Fibroblast of lung (primary cell): ENCODE measurements around the gene COL15A1. TPM values are rescaled to one million over a fixed set of nuclear protein-coding genes. Genes with fewer than 3 reads are reported as not detected.

Experiments
- DNase-seq, 2 donors: peaks; one replicate each; pipeline versions ENCODE4 v3.0.0 to v3.0.0-alpha.2; 2010; ENCODE audit warnings: low read depth in 2 of 2
- H2AFZ ChIP-seq: 2 replicates; pipeline ENCODE4 v1.5.1; 2012; ENCODE audit warnings: low read length, control low read depth, inconsistent platforms
- H3K27ac ChIP-seq: 2 replicates; pipeline ENCODE4 v1.5.1; 2011; ENCODE audit warnings: low read length, control low read depth; ENCODE audit not compliant: insufficient read depth
- H3K27me3 ChIP-seq: 2 replicates; pipeline ENCODE4 v1.5.1; 2011; ENCODE audit warnings: mild to moderate bottlenecking, low read length; ENCODE audit not compliant: control insufficient read depth, insufficient read depth
- H3K36me3 ChIP-seq: 2 replicates; pipeline ENCODE4 v1.5.1; 2011; ENCODE audit warnings: low read length; ENCODE audit not compliant: control insufficient read depth, insufficient read depth
- H3K4me1 ChIP-seq: 2 replicates; pipeline ENCODE4 v1.5.1; 2011; ENCODE audit warnings: low read length; ENCODE audit not compliant: control insufficient read depth, insufficient read depth; ENCODE audit errors: extremely low read depth
- H3K4me2 ChIP-seq: 2 replicates; pipeline ENCODE4 v1.5.1; 2011; ENCODE audit warnings: low read length, control low read depth; ENCODE audit not compliant: insufficient read depth; ENCODE audit errors: extremely low read depth
- H3K4me3 ChIP-seq, 4 experiments: fragments of 200-600 bp in 1 of 4; sonication (generic) in 1 of 4; replicated peaks in 1 of 4; 2 replicates each; pipeline ENCODE4 v1.5.1; 2011 to 2016; ENCODE audit warnings: low read length in 4 of 4, low read depth in 3 of 4, mild to moderate bottlenecking in 3 of 4, control low read depth in 2 of 4, inconsistent platforms in 1 of 4, mixed read lengths in 1 of 4; ENCODE audit not compliant: insufficient read depth in 1 of 4; ENCODE audit errors: control extremely low read depth in 1 of 4
- H3K79me2 ChIP-seq: 2 replicates; pipeline ENCODE4 v1.5.1; 2012; ENCODE audit warnings: mild to moderate bottlenecking, low read length, inconsistent platforms; ENCODE audit not compliant: control insufficient read depth, insufficient read depth
- H3K9ac ChIP-seq: 2 replicates; pipeline ENCODE4 v1.5.1; 2011; ENCODE audit warnings: mild to moderate bottlenecking, low read length, control low read depth; ENCODE audit not compliant: insufficient read depth
- H3K9me3 ChIP-seq: 2 replicates; pipeline ENCODE4 v1.5.1; 2012; ENCODE audit warnings: low read depth, low read length; ENCODE audit not compliant: control insufficient read depth, insufficient read depth
- H4K20me1 ChIP-seq: 2 replicates; pipeline ENCODE4 v1.5.1; 2011; ENCODE audit warnings: low read length; ENCODE audit not compliant: control insufficient read depth, insufficient read depth; ENCODE audit errors: extremely low read depth
- EZH2 ChIP-seq: IDR thresholded peaks from 2 replicates; pipeline ENCODE4 v1.5.1; 2012; ENCODE audit warnings: low read length, control low read depth, mild to moderate bottlenecking; ENCODE audit errors: missing control alignments
- polyA plus RNA-seq, 2 donors: library from polyadenylated mRNA; depleted of rRNA in 1 of 2; stranded (reverse) in 1 of 2; unstranded in 1 of 2; fragments of >200 nt; gene quantifications; 2 replicates each; pipeline ENCODE4 v1.2.1, GENCODE V29; 2011 to 2012; ENCODE audit warnings: missing spikeins in 1 of 2
- total RNA-seq: library from RNA; depleted of rRNA; stranded (reverse); fragments of >200 nt; gene quantifications from 2 replicates; pipeline ENCODE4 v1.2.1, GENCODE V29; 2014
- TF ChIP-seq, protein P1 (sequence below), 2 donors: IDR thresholded peaks in 1 of 2; conservative IDR thresholded peaks in 1 of 2; 1 replicate in 1 of 2; 2 replicates in 1 of 2; pipeline ENCODE4 v1.5.1; 2011 to 2012; ENCODE audit warnings: low read length in 2 of 2, control low read depth in 1 of 2, inconsistent platforms in 1 of 2, low read depth in 1 of 2, mild to moderate bottlenecking in 1 of 2

COL15A1 gene
- total and polyA plus RNA-seq, 2 donors (not counting 1 experiment from before 2014, with no cell fraction given): 13.3 to 41.0 TPM

DNA sequence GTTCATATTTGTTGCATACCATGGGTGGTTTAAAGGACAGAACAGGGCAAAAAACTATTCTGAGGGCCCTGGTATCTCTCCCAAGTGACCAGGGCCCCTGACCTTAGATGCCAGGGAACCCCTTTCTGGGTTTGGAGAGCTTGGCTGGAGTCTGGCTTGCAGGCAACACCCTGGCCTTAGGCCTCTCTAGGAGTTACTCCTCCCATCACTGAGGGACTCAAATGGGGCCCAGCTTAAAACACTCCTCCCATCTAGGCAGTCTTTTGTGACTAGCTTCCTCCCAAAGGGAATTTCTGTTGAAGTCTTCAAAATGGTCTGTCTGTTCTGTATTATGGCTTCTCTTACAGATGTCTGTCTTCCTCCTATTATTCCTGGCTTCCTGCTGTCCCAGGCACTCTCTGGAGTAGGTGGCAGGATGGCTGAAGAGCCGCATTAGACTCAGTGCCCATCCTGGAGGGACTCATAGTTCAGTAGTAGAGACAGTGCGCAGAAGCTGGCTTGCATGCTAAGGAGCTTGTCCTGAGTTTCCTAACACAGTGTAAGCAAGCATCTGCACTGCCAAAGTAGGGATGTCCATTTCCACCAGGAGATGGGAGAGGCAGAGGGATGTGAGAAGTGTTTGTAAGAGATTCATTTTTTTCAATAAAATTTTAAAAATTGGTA, 10.0 kb downstream of the COL15A1 start:
- TF ChIP-seq EZH2: no peak
- TF ChIP-seq, protein P1, sequence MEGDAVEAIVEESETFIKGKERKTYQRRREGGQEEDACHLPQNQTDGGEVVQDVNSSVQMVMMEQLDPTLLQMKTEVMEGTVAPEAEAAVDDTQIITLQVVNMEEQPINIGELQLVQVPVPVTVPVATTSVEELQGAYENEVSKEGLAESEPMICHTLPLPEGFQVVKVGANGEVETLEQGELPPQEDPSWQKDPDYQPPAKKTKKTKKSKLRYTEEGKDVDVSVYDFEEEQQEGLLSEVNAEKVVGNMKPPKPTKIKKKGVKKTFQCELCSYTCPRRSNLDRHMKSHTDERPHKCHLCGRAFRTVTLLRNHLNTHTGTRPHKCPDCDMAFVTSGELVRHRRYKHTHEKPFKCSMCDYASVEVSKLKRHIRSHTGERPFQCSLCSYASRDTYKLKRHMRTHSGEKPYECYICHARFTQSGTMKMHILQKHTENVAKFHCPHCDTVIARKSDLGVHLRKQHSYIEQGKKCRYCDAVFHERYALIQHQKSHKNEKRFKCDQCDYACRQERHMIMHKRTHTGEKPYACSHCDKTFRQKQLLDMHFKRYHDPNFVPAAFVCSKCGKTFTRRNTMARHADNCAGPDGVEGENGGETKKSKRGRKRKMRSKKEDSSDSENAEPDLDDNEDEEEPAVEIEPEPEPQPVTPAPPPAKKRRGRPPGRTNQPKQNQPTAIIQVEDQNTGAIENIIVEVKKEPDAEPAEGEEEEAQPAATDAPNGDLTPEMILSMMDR (conservative IDR thresholded peaks at IDR 0.05 in 1 of 2, IDR thresholded peaks at IDR 0.05 in 1 of 2; ENCODE audit: low read depth in 1 of 2, low read length in 2 of 2): no peak
- no peaks in the 10 kb centered on the region for H3K27me3 ChIP-seq
- H3K36me3 ChIP-seq: no peaks in the 10 kb centered on the region
- no peak overlapping the region for H3K4me2 ChIP-seq
- no peak overlapping the region for H3K4me3 ChIP-seq
- DNase-seq: no peak
- no peaks in the 10 kb centered on the region for H4K20me1 ChIP-seq
- no peak overlapping the region for H2AFZ ChIP-seq
- no peaks in the 10 kb centered on the region for H3K9me3 ChIP-seq
- no peak overlapping the region for H3K9ac ChIP-seq
- peaks cover 9% of the 10 kb centered on the region for H3K4me1 ChIP-seq
- no peaks in the 10 kb centered on the region for H3K79me2 ChIP-seq
- H3K27ac ChIP-seq: no peak overlapping the region

DNA sequence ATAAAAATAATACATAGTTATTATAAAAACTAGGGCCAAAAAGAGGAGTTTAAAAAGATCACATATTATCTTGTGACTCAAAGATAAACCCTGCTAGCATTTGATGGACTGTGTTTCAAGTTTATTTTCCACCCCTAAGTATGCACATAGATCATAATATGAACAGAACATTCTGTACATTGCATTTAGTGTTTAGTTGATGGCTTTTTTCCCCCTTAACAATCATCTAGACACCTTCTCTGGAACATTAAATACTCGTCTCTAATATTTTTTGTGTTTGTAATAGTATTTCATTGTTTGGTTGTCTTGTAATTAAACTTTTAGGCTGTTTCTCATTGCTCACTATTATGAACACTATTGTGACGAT, 10.5 kb downstream of the COL15A1 start:
- H3K4me3 ChIP-seq: no peak overlapping the region
- H3K79me2 ChIP-seq: no peaks in the 10 kb centered on the region
- TF ChIP-seq, protein P1 (conservative IDR thresholded peaks at IDR 0.05 in 1 of 2, IDR thresholded peaks at IDR 0.05 in 1 of 2; ENCODE audit: low read depth in 1 of 2, low read length in 2 of 2): no peak
- TF ChIP-seq EZH2: no peak
- no peak overlapping the region for H3K27ac ChIP-seq
- H3K9ac ChIP-seq: no peak overlapping the region
- no peak overlapping the region for H2AFZ ChIP-seq
- H3K4me2 ChIP-seq: no peak overlapping the region
- H4K20me1 ChIP-seq: no peaks in the 10 kb centered on the region
- no peaks in the 10 kb centered on the region for H3K27me3 ChIP-seq
- H3K9me3 ChIP-seq: no peaks in the 10 kb centered on the region
- DNase-seq: no peak
- H3K4me1 ChIP-seq: peaks cover 12% of the 10 kb centered on the region
- H3K36me3 ChIP-seq: no peaks in the 10 kb centered on the region

DNA sequence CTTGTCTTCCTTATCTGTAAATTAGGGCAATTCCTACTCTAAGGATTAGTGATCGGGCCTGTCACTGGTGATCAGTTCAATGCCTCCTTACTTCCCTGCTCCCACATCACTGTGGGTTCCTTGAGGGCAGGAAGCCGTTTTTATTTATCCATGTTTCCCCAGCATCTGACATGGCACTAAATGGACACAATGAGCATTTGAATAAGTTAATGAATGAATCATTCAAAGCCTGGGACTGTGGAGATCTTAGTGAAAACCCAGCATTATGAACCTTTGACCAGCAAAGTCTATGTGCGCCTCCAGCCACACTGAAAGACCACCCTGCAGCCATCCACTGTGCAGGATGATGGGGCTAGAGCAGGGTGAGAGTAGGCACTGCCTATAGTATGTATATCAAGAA, 11.6 kb downstream of the COL15A1 start:
- H3K27ac ChIP-seq: no peak overlapping the region
- no peaks in the 10 kb centered on the region for H3K9me3 ChIP-seq
- no peaks in the 10 kb centered on the region for H3K27me3 ChIP-seq
- no peaks in the 10 kb centered on the region for H3K79me2 ChIP-seq
- no peak for TF ChIP-seq EZH2
- TF ChIP-seq, protein P1 (conservative IDR thresholded peaks at IDR 0.05 in 1 of 2, IDR thresholded peaks at IDR 0.05 in 1 of 2; ENCODE audit: low read depth in 1 of 2, low read length in 2 of 2): no peak
- no peaks in the 10 kb centered on the region for H4K20me1 ChIP-seq
- peaks cover 17% of the 10 kb centered on the region for H3K4me1 ChIP-seq
- no peak overlapping the region for H3K9ac ChIP-seq
- no peak overlapping the region for H2AFZ ChIP-seq
- H3K4me3 ChIP-seq: no peak overlapping the region
- H3K4me2 ChIP-seq: no peak overlapping the region
- no peak for DNase-seq
- no peaks in the 10 kb centered on the region for H3K36me3 ChIP-seq
